ENCODE data around the gene RNF214.
A peak's percentile ranks its signal among the peaks of the same experiment; 100 is the strongest.

The RNF214 gene

DNA sequence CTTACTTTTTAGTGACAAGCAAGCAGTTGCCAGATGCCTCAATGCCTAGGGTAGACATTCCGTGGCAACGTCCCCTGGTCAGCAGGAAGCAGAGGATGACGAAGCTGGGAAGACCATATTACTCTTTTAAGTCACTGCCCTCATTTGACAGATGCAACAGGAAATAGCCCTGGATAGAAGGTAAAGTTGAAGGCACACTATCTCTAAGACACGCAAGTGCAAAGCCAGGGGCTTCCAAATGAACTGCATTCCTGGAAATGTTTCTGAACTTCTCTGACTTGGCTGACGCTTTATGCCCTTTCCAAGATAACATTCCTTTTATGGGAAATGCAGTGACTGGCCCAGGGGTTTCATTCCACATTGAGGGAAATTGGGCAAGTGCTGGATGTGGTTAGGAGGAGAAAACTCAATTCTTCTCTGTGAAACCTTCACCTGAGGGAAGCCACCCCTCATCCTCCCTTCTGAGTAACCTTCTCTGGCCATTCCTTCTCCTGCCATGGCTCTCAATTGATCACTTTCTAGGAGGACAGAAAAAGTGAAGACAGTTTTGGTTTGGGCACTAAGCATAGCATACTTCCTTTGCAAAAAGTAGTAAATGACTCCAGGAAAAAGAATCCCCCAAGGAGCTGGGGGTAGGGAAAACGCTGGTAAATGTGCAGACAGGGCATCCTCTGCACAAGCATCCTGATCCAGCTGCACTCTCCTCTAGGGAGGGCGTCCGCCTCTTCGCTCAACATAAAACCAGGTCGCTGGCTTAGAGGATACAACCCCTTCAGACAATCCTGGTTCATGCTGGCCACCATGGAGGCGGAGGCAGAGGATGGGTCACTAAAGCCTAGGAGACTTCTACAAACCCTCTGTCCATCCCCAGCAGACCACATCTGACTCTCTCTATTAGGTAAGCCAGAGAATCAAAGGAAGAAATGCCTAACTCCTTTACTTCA is 15.1 kb upstream of the RNF214 start:
- no peak for ATAC-seq

DNA sequence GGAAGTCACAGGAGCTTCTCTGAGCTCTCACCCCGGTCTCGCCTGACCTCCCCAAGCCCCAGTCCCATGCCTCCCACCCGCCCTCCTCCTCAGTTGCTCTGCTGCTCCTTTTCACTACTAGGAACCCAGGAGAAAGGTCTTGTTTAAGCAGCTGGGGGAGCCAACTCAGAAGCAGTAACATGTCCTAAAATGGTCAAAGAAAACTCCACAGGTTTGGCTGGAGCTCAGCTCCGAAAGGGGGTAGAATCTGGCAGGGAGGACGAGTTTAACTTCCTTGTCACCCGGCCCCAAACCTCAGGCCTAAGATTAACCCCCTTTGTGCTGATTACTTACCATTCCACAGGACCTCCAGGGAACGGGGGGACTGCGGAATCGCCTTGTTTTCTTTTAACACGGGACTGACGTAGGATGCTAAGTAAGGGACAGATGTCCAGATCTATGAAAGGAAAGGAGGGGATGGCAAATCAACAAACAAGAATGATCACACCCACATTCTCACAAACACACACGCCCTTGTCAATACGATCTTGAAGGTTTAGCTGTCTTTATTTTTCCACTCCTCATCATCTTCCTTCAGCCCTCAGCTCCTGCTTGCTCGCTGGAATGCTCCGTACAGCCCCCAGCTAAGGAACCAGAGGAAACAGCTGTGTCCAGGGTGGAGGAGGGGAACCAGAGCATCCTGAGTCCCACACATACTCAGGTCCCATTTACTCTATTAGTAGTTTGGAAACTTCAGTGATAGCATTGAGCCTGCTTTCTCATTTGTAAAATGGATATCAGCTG is 14.1 kb upstream of the RNF214 start:
- no peak for ATAC-seq

DNA sequence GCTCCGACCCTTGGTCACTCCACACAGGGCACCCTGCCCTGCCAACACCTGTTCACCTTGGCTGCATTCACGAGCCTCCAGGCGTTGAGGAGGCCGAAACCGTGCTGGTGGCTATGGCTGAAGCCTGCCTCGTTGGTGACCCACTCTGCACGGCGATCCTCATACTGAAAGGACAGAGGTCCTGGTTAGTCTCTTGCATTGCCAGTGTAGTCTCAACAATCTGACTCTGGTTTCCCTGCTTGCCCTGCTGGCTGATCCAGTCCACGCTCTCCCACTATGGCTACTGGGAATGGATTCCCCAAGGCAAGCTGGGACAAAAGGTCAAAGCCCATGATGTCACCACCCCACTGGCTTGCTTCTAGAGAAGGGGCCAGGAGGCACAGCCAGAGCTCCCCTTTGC is 13.5 kb upstream of the RNF214 start:
- ATAC-seq = no peak

DNA sequence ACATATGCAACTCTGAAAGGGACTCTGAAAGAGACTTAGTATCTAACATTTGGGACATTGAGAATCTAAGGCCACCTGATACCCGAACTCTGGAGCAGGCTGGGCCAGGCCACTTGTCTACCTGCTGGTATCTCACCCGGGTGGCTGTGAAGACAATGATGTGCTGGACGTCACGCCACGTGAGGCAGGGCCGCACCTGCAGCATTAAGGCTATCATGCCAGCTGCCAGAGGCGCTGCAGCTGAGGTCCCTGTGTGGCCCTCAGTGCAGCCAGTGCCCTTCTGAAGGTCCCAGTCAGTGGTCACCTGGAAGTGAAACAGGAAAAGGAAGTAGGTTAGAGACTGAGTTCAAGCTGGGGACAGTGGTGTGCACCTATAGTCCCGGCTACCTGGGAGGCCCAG is 13.0 kb upstream of the RNF214 start:
- ATAC-seq = no peak

DNA sequence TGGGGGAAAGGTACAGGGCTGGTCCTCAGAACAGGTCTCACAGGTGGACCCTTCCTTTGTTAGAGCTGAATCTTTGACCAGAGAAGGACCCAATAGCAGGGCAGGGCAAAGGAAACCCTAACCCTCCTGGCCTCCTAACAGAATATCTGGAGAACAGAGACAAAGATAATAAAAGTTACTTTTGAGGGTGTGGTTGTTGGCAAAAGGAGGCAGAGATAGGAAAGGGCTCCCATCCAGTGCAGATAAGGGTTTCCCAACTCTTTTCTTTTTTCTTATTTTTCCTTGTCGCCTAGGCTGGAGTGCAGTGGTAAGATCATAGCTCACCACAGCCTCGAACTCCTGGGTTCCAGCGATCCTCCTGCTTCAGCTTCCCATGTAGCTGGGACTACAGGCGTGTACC is 12.5 kb upstream of the RNF214 start:
- ATAC-seq = no peak

DNA sequence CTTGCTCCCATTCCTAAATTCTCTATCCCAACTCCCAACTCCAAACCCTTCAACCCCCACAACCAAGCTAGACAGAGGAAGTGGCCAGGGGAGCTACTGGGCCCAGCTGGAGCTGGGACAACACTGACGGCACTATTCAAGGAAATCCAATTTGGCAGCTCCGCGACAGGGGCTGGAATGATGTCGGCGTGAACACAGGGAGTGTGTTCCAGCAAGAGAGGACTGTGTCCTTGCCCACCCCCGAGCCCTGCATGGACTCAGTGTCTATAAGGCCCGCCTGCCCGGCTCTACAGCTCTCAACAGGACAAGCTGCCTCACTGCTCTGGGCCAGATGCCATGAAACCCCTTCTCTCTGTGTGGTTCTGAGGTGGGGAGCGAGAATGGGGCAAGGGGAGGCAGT is 11.9 kb upstream of the RNF214 start:
- ATAC-seq = no peak

DNA sequence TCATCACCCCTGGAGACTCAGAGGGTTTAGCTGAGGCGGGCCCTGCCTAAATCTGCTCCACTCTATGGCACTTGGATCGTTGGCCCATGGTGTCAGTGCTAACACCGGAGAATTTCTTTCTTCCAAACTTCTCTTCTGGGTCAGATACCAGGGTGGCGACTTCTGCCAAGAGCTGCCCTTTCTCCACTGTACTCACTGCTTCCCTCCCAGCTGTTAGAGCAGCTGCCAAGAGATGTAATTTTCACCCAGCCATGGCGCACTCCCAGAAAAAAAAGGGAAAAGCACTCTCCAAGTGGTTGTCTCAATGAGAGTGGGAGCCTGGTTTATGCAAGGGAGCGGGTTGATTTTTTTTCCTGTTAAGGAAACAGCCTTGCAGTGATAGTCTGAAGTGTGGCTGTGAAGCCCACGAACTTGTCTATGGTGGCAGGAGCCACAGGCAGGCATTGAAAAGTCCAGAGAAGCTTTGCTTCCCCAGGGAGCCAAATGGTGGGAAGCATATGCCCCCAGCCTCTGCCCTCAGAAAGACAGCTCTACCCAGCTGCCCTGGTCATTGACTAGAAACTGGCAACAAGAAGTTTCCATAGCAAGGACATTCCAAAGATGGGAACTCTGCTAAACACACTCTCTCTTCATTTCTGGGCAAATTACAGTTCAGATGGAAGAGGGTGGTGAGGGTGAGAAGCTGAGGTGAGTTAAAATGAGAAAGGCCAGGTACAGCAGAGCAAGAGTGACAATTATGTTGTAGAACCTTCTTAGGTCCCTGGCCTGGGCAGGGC is 11.3 kb upstream of the RNF214 start:
- ATAC-seq = no peak

DNA sequence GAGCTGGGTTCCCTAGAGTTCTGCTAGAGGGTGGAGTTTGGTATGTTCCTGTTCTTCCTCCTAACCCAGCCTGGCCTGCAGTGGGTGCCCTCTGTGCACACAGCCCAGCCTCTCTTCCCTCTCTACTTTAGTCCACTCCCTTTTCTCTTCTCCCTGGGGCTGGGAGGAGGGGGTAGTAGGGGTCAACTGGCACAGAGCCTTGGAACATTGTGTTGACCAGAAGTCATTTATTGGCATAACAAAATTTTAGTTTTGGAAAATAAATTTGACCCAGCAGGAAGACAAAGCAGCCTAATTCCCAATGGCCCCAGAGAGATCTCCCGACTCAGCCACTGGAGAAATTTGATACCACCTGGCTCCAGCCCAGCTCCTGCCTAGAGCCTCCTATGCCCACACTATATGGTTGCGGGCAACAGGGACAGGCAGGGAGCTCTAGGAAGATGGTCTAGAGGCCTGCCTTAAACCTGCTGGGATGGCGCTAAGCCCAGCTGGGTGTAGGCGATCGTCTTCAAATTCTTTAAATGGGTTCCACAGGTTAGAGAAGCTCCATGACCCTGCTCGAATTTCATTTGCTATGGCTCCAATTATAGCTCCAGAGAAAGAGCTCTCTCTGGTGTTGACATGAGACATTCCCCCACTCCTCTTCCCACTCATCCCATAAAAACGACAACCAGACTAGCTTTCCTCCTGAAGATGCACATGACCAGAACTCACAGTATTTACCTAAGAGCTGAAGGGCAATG is 10.5 kb upstream of the RNF214 start:
- no peak for ATAC-seq

DNA sequence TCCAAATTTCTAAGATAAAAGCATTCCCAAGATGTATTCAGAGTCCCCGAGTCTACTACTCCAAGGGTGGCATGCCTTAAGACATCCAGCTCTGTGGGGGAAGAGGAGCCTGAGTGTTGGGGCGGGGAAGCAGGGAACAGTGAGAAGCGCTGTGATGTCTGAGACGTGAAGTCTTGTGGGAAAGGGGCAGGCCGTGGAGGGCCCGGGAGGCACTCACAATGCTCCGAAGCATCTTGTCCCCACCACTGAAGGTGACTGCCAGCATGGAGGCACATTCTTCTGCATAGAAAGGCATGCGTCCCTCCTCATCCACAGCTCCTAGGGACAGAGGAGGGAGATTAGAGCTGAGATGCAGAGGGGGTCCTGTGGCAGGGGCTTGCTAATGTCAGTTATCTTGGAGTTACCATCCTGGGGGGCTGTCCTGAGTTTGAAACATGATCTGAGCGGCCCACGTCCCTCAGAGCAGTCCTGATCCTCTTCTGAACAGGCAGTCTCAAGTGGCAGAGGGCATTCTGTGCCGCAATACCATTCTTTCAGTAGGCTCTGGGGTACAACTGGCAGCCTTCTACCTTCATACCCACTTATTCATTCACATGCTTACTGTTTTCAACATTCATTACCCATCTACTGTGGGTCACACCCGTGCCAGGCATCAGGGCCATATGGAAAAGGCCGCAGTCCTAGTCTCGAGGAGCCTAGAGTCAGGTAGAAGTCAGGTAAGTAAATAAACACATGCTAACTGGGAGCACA is 9.3 kb upstream of the RNF214 start:
- no peak for ATAC-seq

DNA sequence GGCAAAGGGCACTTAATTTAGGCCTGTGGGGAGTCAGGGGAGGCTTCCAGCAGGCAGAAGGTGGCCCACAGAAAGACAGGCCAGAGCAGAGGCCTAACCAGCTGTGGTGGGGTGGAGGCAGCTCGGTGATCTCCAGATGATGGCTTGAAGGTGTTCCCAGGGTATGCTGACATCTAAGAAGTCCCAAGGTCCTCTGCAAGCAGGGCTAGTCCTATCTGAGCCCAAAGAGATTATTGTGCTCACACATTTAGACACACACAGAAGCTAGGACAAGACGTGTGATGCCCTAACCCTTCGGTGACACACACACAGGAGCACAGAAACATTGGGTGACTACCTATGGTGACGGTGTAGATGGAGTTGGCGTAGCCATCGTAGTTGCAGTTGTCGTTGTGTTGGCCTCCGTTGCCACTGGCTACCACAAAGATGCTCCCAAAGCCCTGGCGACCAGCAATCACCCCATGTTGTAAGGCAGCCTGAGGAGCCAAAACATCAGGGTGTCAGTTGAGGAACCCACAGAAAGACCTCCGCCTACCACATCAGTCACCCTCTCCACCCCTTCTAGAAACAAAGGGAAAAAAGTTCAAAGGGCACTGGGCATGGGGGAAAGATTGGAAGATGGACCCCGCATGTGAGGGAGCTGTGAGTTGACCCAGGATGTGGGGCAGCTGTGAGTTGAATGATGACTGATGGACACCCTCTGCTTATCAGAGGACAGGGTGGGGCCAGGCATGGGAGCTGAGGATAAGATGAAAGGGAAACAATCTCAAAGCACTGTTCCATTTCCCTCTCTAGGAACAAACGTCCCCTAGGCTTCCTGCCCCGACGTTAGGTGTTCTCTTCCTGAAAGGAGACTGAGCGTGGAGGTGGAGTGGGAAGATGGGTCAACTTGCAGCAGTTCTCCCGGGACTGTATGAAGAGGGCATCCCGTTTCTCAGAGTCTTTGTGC is 8.5 kb upstream of the RNF214 start:
- ATAC-seq = no peak

DNA sequence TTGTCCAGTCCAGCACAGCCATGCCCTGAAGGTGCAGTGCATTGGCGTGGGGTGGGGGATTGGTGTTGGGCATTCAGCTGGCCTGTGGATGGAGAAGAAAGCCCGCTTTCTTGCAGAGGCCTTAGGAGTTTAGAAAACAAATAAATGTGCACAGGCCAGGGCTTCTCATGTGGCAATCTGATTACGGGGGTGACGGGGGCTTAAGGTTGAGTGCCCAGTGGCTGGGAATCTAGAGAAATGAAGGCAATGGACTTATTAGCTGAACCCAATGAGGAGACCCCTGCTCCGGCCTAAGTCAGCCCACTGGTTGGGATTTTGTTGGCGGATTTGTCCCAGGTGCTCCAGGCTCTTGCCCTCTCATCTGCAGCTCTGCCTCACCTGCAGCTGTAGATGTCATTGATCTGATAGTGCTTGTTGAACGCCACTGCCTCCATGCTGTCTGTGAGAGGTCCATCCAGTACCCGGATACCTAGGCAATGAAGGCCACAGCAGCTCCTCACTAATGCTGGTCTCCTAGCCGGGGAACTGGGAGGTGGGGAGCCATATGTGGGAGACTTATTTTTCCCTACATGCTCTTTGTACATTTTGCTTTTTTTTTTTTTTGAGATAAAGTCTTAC is 6.8 kb upstream of the RNF214 start:
- no peak for ATAC-seq

DNA sequence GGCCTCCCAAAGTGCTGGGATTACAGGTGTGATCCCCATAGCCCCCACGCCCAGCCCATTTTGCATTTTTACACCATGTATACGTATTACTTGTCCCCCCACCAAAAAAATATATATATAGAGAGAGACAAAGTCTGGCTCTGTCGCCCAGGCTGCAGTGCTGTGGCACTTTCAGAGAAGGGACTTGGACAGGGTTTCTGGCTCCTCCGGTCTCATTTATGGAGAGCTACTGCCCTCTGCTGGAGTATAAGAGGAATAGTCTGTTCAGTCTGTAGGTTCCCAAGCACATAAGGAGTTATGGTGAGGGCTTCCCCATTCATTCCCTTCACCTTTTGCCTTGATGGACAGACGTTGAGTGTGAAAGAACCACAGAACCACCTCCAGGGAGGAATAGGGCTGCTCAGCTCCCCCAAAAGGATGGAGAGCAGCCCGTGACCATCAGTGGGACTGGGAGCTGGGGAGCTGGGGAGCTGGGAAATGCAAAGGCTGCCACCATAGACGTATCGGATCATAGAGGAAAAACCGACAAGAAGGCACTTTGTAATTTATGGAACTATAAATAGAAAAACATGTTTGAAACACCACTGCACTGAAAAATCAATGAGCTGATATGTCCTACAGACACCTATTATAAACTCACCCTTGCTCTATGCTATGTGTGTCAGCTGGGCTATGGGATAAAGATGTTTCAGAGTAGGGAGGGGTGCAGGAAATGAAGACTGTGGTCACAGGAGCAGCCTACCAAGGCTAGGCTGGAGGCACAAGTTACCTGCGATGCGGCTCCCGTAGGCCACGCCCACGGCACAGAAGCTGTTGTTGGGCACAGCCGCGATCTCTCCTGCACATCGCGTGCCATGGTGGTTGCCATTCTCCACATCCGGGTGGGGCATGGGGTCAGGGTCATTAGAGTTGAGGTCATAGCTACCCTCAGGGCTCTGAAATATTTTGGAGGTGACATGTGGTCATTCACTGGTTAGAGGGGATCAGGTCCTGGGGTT is 5.8 kb upstream of the RNF214 start:
- peak; percentile 50 to 51 for ATAC-seq

DNA sequence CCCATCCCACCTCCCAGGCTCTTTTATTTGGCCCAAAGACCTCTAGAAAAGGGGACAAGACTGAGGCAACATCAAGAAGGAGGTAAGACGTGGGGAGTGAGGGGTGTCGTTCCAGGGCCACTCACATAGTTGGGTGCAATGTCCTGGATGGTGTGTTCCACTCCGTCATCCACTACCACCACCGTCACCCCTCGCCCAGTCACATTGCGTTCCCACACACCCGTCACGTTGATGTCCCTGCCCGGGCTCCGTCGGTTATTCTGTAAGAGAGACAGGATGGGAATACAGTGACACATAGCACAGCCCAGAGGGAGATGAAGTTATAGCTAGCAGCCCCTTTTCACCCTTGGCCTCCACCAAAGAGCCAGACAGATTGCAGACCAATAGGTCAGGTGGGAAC is 4.4 kb upstream of the RNF214 start:
- no peak for ATAC-seq

DNA sequence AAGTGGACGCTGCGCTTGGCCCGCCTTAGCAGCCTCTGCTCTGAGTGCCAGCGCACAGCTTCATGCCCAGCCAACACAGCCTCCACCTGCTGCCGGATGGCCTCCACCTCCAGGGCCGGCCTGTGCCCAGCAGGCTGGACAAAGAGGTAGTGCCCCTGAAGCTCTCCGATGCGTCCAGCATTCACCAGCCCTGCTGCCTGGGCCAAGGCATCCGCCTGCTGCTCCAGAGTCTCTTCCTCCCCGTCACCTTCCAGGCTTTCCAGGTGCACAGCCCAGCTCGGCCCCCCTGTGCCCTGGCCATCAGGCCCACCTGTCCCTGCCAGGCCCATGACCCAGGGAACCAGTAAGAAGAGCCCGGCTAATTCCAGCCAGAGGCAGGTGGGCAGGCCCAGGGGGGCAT is 3.1 kb upstream of the RNF214 start:
- ATAC-seq = no peak

DNA sequence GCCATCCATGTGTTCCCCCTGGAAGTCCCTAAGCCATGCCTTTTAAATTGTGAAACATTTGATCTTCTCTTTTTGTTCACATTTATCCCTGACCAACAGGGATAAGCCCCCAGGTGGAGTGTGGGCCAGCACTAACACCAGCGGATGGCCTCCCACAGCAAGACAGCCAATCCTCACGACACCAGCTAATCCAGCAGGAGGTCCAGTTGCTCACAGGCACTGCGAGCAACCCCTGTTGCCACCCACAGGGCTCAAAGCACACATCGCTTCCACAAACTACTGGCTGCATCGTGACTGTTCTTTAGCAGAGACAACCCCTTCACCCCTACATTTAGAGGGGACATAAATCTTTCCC is 2.6 kb upstream of the RNF214 start:
- ATAC-seq = peak; percentile 1

DNA sequence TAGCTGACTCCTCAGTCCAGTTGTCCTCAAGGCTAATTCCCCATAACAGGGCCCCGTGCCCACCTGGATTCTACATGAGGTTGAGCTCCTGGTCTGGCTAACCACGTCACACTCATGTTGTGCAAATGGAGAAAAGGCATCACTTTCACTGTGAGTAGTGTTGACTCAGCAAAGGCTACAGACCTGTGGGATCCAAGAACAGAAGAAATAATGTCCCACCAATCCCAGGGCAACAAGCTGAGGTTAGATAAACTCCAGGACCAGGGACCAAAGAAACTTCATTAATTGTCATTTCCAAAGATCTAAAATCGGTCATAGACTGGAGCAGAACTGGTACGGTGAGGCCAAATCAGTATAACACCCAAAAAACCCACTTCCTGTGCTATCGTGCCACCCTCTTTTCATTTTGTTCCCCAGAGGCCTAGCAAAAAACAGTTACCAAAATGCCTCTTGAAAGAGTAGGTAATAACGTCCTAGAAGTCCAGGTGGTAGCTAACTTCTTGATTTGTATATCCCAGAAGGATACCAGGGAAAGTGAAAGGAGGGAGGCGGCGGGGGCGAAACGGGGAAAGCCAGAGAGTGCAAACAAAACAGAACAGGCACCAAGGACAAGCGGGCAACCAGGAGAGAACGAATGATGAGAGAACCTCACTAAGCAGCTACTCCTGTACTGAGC is 2.0 kb upstream of the RNF214 start:
- peak; percentile 51 to 60 for ATAC-seq

DNA sequence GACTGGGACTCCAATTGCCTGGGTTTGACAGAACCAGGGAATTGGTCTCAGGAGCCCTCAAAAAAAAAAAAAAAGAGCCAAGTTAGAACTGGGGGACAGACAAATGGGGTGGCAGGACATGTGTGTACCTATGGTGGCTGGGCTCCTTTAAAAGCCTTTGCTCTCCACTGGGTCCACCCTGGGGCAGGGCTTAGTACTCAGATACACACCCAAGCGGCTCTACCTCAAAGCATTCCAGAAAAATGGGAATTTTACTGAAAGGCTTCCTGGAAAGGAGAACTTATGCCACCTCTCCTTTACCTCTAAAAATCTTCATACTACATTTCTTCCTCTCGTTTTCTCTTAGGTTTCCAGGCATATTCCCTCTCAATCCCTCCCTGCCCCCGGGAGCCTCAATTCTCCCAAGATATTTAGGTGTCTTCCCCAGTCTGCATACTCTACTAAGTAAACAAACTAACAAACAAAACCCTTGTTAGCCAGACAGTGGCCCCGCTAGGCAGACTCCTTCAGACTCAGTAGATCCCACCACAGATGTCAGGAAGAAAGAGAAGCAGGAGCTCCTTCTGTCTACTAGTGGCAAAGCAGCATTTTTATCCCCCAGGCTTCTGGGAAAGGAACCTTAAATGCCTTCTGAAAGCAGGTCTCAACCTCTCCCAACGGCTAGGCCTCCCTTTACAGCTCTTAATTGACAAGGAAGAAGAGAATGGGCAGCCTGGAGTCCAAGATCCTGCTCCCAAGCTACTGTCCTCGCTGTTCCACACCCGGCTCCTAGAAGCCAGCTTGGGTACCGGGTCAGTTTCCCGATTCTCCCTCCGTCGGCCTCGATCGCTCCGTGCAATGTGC is 1.3 kb upstream of the RNF214 start:
- ATAC-seq = no peak

DNA sequence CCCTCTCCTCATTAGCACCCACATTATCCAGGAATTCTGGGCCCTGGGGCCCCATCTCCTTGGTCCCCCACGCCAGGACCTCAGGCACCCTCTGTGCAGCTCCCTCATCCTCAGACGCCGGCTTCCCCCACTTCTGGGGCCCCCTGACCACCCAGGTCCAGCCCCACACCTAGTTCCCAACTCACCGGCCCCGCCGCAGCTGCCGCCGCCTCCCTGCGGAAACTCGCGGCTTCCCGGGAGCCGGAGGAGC is 704 bp upstream of the RNF214 start, which contains the start of gene PCSK7:
Gene PCSK7, minus strand, starts transcription at position 232 of the 250 bp plus-strand sequence. CDS start 2,229 bp downstream, outside the sequence.
- no peak for ATAC-seq

Measured in activated CD4-positive, CD25-positive, alpha-beta regulatory T cell treated with anti-CD3 and anti-CD28 coated beads, Interleukin-2, amount 50 U/mL, for 24 hours (primary cell).